Activated T-cell treated with anti-CD3 and anti-CD28 coated beads for 4 hours (primary cell): ENCODE data around the gene CTSC.
"Not testable (repeated sequence)": the region's sequence is repeated elsewhere in the genome, so short reads cannot be mapped to it uniquely, and the experiment has no call there.

ENCODE experiments used
- DNase-seq: peaks from one replicate; pipeline ENCODE4 v3.0.0-alpha.2; 2020

CTSC gene

GRCh38 chr11:88277349-88277915 lies 60.1 kb downstream of the CTSC start:
- DNase-seq: no peak

- no peak for DNase-seq
Observed at GRCh38 chr11:88275636-88276035, 61.9 kb downstream of the CTSC start.

- no peak for DNase-seq
Observed at GRCh38 chr11:88266919-88267318, 70.6 kb downstream of the CTSC start.

- DNase-seq: no peak
Observed at GRCh38 chr11:88266157-88266556, 71.4 kb downstream of the CTSC start.

GRCh38 chr11:88259431-88259830 lies 78.1 kb downstream of the CTSC start:
- no peak for DNase-seq

- no peak for DNase-seq
Observed at GRCh38 chr11:88252208-88252607, 85.3 kb downstream of the CTSC start.

- no peak for DNase-seq
Observed at GRCh38 chr11:88250566-88251242, 86.8 kb downstream of the CTSC start.

GRCh38 chr11:88249706-88250105 lies 87.8 kb downstream of the CTSC start:
- DNase-seq: no peak

- no peak for DNase-seq
Observed at GRCh38 chr11:88246696-88247095, 90.8 kb downstream of the CTSC start.

GRCh38 chr11:88245576-88245975 lies 92.0 kb downstream of the CTSC start:
- not testable (repeated sequence) for DNase-seq
